ENCODE measurements around the gene DUSP7. TPM values are rescaled to one million over a fixed set of nuclear protein-coding genes. Genes with fewer than 3 reads are reported as not detected.

DUSP7 gene
- total RNA-seq, 1 donor from 2014 or later: 24.9 TPM

GRCh38 chr3:52038227-52038626, 18.1 kb downstream of the DUSP7 start:
- Histone ChIP-seq H3K36me3 (ENCODE audit: insufficient read depth, low read length) (no peaks in the 10 kb centered on the region), H3K4me1 (ENCODE audit: insufficient read depth, low read length) (peaks cover 8% of the 10 kb centered on the region)

DNA sequence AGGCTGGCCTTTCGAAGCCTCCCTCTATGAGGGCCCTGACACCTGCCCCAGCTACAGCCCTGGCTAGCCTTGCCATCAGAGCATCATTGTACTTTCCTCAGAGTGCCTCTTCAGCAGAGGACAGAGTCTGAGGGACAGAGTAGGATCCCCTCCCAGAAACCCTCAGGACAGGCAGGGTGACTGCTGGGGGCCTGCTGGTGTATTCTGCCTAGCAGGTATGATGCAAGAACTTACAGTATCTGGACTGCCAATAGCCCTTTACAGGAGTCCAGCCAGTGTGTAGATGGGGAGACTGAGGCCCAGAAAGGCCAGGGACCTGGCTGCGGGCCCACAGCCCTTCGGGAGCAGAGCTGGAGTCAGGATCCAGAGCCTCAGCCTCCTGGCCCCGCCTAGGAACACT, 19.1 kb downstream of the DUSP7 start:
- H4K20me1 ChIP-seq (ENCODE audit: insufficient read depth, low read length): no peaks in the 10 kb centered on the region
- DNase-seq (ENCODE audit: low read depth) (no peak), FAIRE-seq (no peak)
- Mint-ChIP-seq H3K27me3 (ENCODE audit: low read depth, unreplicated experiment) (peaks cover 20% of the 10 kb centered on the region), H3K4me1 (ENCODE audit: low read depth, unreplicated experiment) (peaks cover 2% of the 10 kb centered on the region), H3K36me3 (ENCODE audit: low read depth, unreplicated experiment) (no peaks in the 10 kb centered on the region), H3K4me3 (ENCODE audit: unreplicated experiment) (no peak overlapping the region), H3K9me3 (ENCODE audit: unreplicated experiment) (peaks cover 4% of the 10 kb centered on the region), H3K27ac (ENCODE audit: unreplicated experiment) (no peak overlapping the region)
- H3K27me3 ChIP-seq (ENCODE audit: insufficient read depth, low read length): no peaks in the 10 kb centered on the region
- H3K4me1 ChIP-seq (ENCODE audit: insufficient read depth, low read length): peaks cover 8% of the 10 kb centered on the region
- no peak overlapping the region for H3K4me2 ChIP-seq (ENCODE audit: low read length)
- H2AFZ ChIP-seq (ENCODE audit: low read depth, low read length): no peak overlapping the region
- H3K9ac ChIP-seq (ENCODE audit: low read length): no peak overlapping the region
- no peaks in the 10 kb centered on the region for H3K36me3 ChIP-seq (ENCODE audit: insufficient read depth, low read length)
- peaks cover under 1% of the 10 kb centered on the region for H3K9me3 ChIP-seq (ENCODE audit: insufficient read depth, low read depth, low read length)
- H3K27ac ChIP-seq (ENCODE audit: low read depth, low read length): no peak overlapping the region
- no peaks in the 10 kb centered on the region for H3K79me2 ChIP-seq (ENCODE audit: insufficient read depth, low read length)
- TF ChIP-seq CTCF (IDR thresholded peaks at IDR 0.05; ENCODE audit: insufficient read depth, low read depth, low read length) (no peak), EZH2 (IDR thresholded peaks at IDR 0.05; ENCODE audit: insufficient read depth, low read length) (no peak)
- H3K4me3 ChIP-seq (ENCODE audit: insufficient read depth, low read depth, low read length): no peak overlapping the region

More at GRCh38 chr3:52038227-52038626, 18.1 kb downstream of the DUSP7 start:
- Histone ChIP-seq H3K4me2 (ENCODE audit: low read length) (no peak overlapping the region), H4K20me1 (ENCODE audit: insufficient read depth, low read length) (no peaks in the 10 kb centered on the region), H3K9ac (ENCODE audit: low read length) (no peak overlapping the region), H3K9me3 (ENCODE audit: insufficient read depth, low read depth, low read length) (no peaks in the 10 kb centered on the region), H3K27me3 (ENCODE audit: insufficient read depth, low read length) (no peaks in the 10 kb centered on the region), H3K79me2 (ENCODE audit: insufficient read depth, low read length) (no peaks in the 10 kb centered on the region), H3K4me3 (ENCODE audit: insufficient read depth, low read depth, low read length) (no peak overlapping the region), H3K27ac (ENCODE audit: low read depth, low read length) (no peak overlapping the region), H2AFZ (ENCODE audit: low read depth, low read length) (no peak overlapping the region)
- H3K27ac Mint-ChIP-seq (ENCODE audit: unreplicated experiment): no peak overlapping the region
- H3K27me3 Mint-ChIP-seq (ENCODE audit: low read depth, unreplicated experiment): peaks cover 20% of the 10 kb centered on the region
- no peaks in the 10 kb centered on the region for H3K36me3 Mint-ChIP-seq (ENCODE audit: low read depth, unreplicated experiment)
- FAIRE-seq (no peak), DNase-seq (ENCODE audit: low read depth) (no peak)
- no peak overlapping the region for H3K4me3 Mint-ChIP-seq (ENCODE audit: unreplicated experiment)
- peaks cover 2% of the 10 kb centered on the region for H3K4me1 Mint-ChIP-seq (ENCODE audit: low read depth, unreplicated experiment)
- peaks cover 3% of the 10 kb centered on the region for H3K9me3 Mint-ChIP-seq (ENCODE audit: unreplicated experiment)
- TF ChIP-seq CTCF (IDR thresholded peaks at IDR 0.05; ENCODE audit: insufficient read depth, low read depth, low read length) (no peak), EZH2 (IDR thresholded peaks at IDR 0.05; ENCODE audit: insufficient read depth, low read length) (no peak)

DNA sequence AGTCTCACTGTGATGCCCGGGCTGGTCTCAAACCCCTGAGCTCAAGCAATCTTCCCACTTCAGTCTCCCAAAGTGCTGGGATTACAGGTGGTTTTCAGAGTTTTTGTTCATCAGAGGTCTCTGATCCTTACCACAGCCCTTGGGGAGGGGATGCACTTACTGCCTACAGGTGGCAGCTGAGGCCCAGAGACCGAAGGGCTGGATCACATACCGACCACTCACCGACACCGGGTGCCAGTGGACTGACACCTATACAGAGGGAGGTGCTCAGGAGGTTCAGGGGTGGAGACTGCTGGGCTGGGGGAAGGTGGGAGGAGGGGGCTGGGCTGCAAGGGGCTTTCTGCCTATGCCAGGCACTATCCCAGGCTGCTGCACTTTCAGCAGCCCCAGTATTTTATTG, 19.5 kb downstream of the DUSP7 start:
- Histone ChIP-seq H3K9me3 (ENCODE audit: insufficient read depth, low read depth, low read length) (peaks cover 3% of the 10 kb centered on the region), H3K36me3 (ENCODE audit: insufficient read depth, low read length) (no peaks in the 10 kb centered on the region), H3K4me1 (ENCODE audit: insufficient read depth, low read length) (peaks cover 8% of the 10 kb centered on the region), H3K27me3 (ENCODE audit: insufficient read depth, low read length) (no peaks in the 10 kb centered on the region), H3K9ac (ENCODE audit: low read length) (no peak overlapping the region), H3K79me2 (ENCODE audit: insufficient read depth, low read length) (no peaks in the 10 kb centered on the region), H3K4me2 (ENCODE audit: low read length) (no peak overlapping the region), H4K20me1 (ENCODE audit: insufficient read depth, low read length) (no peaks in the 10 kb centered on the region), H3K27ac (ENCODE audit: low read depth, low read length) (no peak overlapping the region), H2AFZ (ENCODE audit: low read depth, low read length) (no peak overlapping the region), H3K4me3 (ENCODE audit: insufficient read depth, low read depth, low read length) (no peak overlapping the region)
- Mint-ChIP-seq H3K27me3 (ENCODE audit: low read depth, unreplicated experiment) (peaks cover 23% of the 10 kb centered on the region), H3K4me1 (ENCODE audit: low read depth, unreplicated experiment) (peaks cover 2% of the 10 kb centered on the region), H3K9me3 (ENCODE audit: unreplicated experiment) (peaks cover 8% of the 10 kb centered on the region), H3K4me3 (ENCODE audit: unreplicated experiment) (no peak overlapping the region), H3K27ac (ENCODE audit: unreplicated experiment) (no peak overlapping the region), H3K36me3 (ENCODE audit: low read depth, unreplicated experiment) (no peaks in the 10 kb centered on the region)
- DNase-seq (ENCODE audit: low read depth) (no peak), FAIRE-seq (no peak)
- no peak for TF ChIP-seq CTCF (IDR thresholded peaks at IDR 0.05; ENCODE audit: insufficient read depth, low read depth, low read length)
- TF ChIP-seq EZH2 (IDR thresholded peaks at IDR 0.05; ENCODE audit: insufficient read depth, low read length): no peak
